Measurements from ENCODE around the gene ERVH48-1. TPM values are rescaled to one million over a fixed set of nuclear protein-coding genes. Genes with fewer than 3 reads are reported as not detected.
"Not testable (repeated sequence)": the region's sequence is repeated elsewhere in the genome, so short reads cannot be mapped to it uniquely, and the experiment has no call there.

The ERVH48-1 gene
- total RNA-seq, 2 donors from 2014 or later: 0.05 TPM; not detected in 1

GRCh38 chr21:42922918-42923317 is 2.5 kb downstream of the ERVH48-1 start:
- Histone ChIP-seq H3K27me3 (replicated peaks; ENCODE audit: insufficient read depth) (no peaks in the 10 kb centered on the region), H3K36me3 (no peaks in the 10 kb centered on the region), H3K4me1 (replicated peaks) (no peaks in the 10 kb centered on the region), H3K9me3 (no peaks in the 10 kb centered on the region), H3K4me3 (no peak overlapping the region), H3K27ac (no peak overlapping the region)
- intact Hi-C loops (cut with DNase I): no loop called here
- 95% methylated on average over 18 of the region's 18 CpGs for WGBS
- no peak for DNase-seq (ENCODE audit: low spot score)
- TF ChIP-seq POLR2AphosphoS5 (IDR thresholded peaks at IDR 0.05): no peak
- no peak for TF ChIP-seq POLR2A (IDR thresholded peaks at IDR 0.05)
- TF ChIP-seq, protein P1, sequence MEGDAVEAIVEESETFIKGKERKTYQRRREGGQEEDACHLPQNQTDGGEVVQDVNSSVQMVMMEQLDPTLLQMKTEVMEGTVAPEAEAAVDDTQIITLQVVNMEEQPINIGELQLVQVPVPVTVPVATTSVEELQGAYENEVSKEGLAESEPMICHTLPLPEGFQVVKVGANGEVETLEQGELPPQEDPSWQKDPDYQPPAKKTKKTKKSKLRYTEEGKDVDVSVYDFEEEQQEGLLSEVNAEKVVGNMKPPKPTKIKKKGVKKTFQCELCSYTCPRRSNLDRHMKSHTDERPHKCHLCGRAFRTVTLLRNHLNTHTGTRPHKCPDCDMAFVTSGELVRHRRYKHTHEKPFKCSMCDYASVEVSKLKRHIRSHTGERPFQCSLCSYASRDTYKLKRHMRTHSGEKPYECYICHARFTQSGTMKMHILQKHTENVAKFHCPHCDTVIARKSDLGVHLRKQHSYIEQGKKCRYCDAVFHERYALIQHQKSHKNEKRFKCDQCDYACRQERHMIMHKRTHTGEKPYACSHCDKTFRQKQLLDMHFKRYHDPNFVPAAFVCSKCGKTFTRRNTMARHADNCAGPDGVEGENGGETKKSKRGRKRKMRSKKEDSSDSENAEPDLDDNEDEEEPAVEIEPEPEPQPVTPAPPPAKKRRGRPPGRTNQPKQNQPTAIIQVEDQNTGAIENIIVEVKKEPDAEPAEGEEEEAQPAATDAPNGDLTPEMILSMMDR (IDR thresholded peaks at IDR 0.05): no peak

- Histone ChIP-seq H3K27ac (no peak overlapping the region), H3K9me3 (no peaks in the 10 kb centered on the region), H3K4me3 (no peak overlapping the region), H3K27me3 (replicated peaks; ENCODE audit: insufficient read depth) (no peaks in the 10 kb centered on the region), H3K4me1 (replicated peaks) (no peaks in the 10 kb centered on the region), H3K36me3 (no peaks in the 10 kb centered on the region)
- no peak for DNase-seq (ENCODE audit: low spot score)
- TF ChIP-seq, protein P1 (IDR thresholded peaks at IDR 0.05): no peak
- no peak for TF ChIP-seq POLR2A (IDR thresholded peaks at IDR 0.05)
- TF ChIP-seq POLR2AphosphoS5 (IDR thresholded peaks at IDR 0.05): no peak
- 92% methylated on average over 4 of the region's 4 CpGs for WGBS
- intact Hi-C loops (cut with DNase I): no loop called here
Measured at GRCh38 chr21:42921927-42922326, 3.5 kb downstream of the ERVH48-1 start.

DNA sequence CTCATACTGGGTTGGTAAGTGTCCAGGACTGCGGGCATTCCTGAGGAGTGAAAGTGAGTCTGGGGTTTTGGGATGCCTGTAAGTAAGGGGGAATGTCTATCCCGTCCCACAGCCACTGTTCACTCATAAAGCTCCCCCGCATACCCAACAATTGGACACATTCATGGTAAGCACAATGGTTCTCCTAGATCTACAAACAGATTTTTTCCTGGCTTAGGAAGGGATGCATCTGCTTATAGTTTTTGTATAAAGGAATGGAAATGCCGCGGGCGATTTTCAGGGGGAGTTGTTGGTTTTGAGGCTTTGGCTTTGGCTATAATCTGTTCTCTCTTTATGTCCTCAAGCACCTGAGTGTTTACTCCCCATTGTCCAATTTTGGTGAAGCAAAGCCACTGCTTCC is 7.1 kb downstream of the ERVH48-1 start:
- 71% methylated on average over 6 of the region's 6 CpGs for WGBS
- no peaks in the 10 kb centered on the region for H3K9me3 ChIP-seq
- H3K4me3 ChIP-seq: no peak overlapping the region
- H3K4me1 ChIP-seq (replicated peaks): no peaks in the 10 kb centered on the region
- intact Hi-C loops (cut with DNase I): no loop called here
- no peak overlapping the region for H3K27ac ChIP-seq
- DNase-seq (ENCODE audit: low spot score): no peak
- H3K36me3 ChIP-seq: no peaks in the 10 kb centered on the region
- TF ChIP-seq, protein P1 (IDR thresholded peaks at IDR 0.05): no peak
- no peak for TF ChIP-seq POLR2A (IDR thresholded peaks at IDR 0.05)
- no peaks in the 10 kb centered on the region for H3K27me3 ChIP-seq (replicated peaks; ENCODE audit: insufficient read depth)

GRCh38 chr21:42913476-42913875 is 12.0 kb downstream of the ERVH48-1 start:
- Histone ChIP-seq H3K27ac (no peak overlapping the region), H3K9me3 (no peaks in the 10 kb centered on the region), H3K4me3 (no peak overlapping the region), H3K4me1 (replicated peaks) (no peaks in the 10 kb centered on the region), H3K27me3 (replicated peaks; ENCODE audit: insufficient read depth) (no peaks in the 10 kb centered on the region), H3K36me3 (no peaks in the 10 kb centered on the region)
- intact Hi-C loops (cut with DNase I): no loop called here
- TF ChIP-seq POLR2A (IDR thresholded peaks at IDR 0.05) (no peak), POLR2AphosphoS5 (IDR thresholded peaks at IDR 0.05) (no peak)
- TF ChIP-seq, protein P1 (IDR thresholded peaks at IDR 0.05): no peak
- 84% methylated on average over 7 of the region's 7 CpGs for WGBS
- DNase-seq (ENCODE audit: low spot score): no peak

GRCh38 chr21:42911920-42912319 is 13.5 kb downstream of the ERVH48-1 start:
- H3K36me3 ChIP-seq; H3K9me3 ChIP-seq; H3K27ac ChIP-seq; intact Hi-C loops (cut with DNase I); H3K4me1 ChIP-seq (replicated peaks); DNase-seq (ENCODE audit: low spot score); H3K27me3 ChIP-seq (replicated peaks; ENCODE audit: insufficient read depth); H3K4me3 ChIP-seq: not testable (repeated sequence)
- 95% methylated on average over 6 of the region's 6 CpGs for WGBS

- H3K4me3 ChIP-seq; intact Hi-C loops (cut with DNase I); H3K4me1 ChIP-seq (replicated peaks); H3K36me3 ChIP-seq; H3K9me3 ChIP-seq; H3K27me3 ChIP-seq (replicated peaks; ENCODE audit: insufficient read depth); H3K27ac ChIP-seq; DNase-seq (ENCODE audit: low spot score): not testable (repeated sequence)
- 90% methylated on average over 9 of the region's 9 CpGs for WGBS
Measured at GRCh38 chr21:42908484-42908883, 16.9 kb downstream of the ERVH48-1 start.
